Astrocyte of the spinal cord (primary cell): ENCODE data around the gene CPZ.

ENCODE experiments used
- DNase-seq: peaks from one replicate; pipeline ENCODE4 v3.0.0; 2011; ENCODE audit warnings: low read depth, low spot score
- H3K4me3 ChIP-seq: 2 replicates; pipeline ENCODE4 v1.5.1; 2011; ENCODE audit warnings: low read depth, mild to moderate bottlenecking, low read length, moderate library complexity
- in situ Hi-C: cut with HindIII; loops from 2 replicates; pipeline ENCODE4 v1.10.0; 2017; ENCODE audit warnings: low sequenced_read_pairs
- TF ChIP-seq, protein P1 (sequence below): IDR thresholded peaks from 2 replicates; pipeline ENCODE4 v1.5.1; 2012; ENCODE audit warnings: low read depth, mild to moderate bottlenecking, low read length, inconsistent platforms

Gene CPZ

DNA sequence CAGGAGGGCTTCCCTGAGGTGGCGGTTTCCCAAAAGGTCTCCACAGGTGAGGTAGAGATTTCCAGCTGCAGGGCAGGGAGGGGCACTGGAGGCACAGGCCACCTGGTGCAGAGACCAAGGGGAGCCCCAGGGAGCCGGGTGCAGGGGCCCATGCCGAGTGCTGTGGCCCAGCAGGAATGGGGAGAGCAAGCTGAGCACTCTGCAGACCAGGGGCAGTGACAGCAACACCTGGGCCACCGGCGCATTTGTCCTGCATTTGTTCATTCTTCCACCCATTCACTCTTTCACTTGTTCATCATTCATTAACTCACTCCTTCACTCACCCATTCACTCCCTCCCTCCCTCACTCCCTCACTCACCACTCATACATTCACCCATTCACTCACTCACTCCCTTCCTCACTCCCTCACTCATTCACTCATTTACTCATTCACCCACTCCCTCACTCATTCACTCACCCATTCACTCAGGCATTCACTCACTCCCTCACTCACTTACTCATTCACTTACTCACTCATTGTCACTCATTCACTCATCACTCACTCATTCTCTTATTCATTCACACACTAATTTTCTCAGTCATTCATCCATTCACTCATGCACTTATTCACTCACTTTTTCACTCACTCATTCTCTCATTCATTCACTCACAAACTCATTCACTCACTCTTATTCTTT, 16.3 kb downstream of the CPZ start:
- TF ChIP-seq, protein P1, sequence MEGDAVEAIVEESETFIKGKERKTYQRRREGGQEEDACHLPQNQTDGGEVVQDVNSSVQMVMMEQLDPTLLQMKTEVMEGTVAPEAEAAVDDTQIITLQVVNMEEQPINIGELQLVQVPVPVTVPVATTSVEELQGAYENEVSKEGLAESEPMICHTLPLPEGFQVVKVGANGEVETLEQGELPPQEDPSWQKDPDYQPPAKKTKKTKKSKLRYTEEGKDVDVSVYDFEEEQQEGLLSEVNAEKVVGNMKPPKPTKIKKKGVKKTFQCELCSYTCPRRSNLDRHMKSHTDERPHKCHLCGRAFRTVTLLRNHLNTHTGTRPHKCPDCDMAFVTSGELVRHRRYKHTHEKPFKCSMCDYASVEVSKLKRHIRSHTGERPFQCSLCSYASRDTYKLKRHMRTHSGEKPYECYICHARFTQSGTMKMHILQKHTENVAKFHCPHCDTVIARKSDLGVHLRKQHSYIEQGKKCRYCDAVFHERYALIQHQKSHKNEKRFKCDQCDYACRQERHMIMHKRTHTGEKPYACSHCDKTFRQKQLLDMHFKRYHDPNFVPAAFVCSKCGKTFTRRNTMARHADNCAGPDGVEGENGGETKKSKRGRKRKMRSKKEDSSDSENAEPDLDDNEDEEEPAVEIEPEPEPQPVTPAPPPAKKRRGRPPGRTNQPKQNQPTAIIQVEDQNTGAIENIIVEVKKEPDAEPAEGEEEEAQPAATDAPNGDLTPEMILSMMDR = no peak
- no peak for DNase-seq
- no peak overlapping the region for H3K4me3 ChIP-seq
- in situ Hi-C loops = no loop called here

DNA sequence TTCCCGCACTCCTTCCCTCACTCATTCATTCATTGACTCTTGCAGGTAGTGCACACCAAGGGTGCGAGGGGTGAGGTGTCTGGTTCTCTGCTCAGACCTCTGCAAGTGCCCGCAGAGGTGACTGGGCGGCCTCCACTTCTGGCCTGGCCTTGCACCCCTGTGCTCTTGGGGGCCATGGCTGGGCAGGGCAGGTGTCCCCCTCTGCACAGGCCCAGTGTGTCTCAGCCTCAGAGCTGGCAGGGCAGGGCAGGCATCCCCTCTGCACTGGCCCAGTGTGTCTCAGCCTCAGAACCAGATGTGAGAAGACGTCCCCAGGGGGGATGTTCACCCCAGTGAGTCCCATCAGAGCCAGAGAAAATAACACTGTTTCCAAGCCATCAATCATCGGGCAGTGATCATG, 16.8 kb downstream of the CPZ start:
- H3K4me3 ChIP-seq = no peak overlapping the region
- no peak for DNase-seq
- TF ChIP-seq, protein P1 = no peak
- in situ Hi-C loops = no loop called here

DNA sequence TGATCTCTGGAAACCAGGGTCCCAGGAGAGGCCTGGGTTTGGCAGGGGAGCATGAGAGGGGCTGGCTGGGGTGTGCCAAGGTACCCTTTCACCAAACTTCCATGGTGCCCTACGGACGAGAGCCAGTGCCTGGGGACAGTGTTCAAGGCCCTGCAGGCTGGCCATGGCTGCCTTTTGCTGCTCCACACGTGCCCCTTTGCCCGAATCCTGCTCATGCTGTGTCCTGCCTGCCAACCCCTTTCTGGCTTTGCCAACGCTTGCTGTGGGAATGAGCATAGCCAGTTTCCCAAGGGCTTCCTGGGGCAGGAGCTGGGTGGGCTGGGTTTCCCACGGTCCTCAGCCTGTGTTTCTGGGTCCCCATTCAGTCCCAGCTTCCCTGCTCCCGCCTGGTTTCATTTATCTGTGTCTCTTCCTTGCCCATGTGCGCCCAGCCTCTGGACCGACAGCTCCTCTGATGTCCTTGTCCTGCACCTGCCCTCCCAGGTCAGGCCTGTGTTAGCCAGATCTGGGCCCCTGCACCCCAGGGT, 17.3 kb downstream of the CPZ start:
- TF ChIP-seq, protein P1 = no peak
- H3K4me3 ChIP-seq = no peak overlapping the region
- in situ Hi-C loops = no loop called here
- DNase-seq = no peak

DNA sequence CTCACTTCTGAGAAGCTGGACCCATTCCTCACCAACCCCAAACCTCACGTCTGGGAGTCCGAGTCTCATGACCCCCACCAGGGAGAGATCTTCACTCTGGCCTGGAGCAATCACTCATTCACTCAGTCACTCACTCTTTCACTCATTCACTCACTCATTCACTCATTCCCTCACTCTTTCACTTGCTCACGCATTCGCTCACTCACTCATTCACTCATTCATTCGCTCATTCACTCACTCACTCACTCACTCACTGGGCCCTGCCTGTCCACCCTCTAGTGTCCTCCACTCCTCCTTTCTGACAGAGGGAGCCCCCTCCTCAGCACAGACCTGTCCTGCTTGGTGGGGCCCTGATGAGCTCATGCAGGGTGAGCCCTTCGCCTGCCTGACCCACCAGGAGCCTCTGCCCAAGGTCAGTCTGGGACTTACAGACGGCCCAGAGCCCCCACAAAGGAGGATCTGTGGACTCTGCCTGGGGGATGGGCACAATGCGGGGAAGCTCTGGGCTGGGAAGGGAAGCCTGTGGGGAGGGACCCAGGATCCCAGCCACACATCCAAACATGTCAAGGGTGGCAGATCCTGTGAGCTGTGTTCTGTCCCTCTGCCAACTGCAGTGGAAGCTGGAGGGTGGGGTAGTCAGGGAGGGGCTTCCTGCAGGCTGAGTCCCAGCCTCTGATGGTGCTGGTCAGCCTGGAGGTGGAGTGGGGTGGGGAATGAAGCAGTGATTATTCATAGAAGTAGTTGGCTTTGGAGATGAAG, 18.5 kb downstream of the CPZ start:
- H3K4me3 ChIP-seq = no peak overlapping the region
- in situ Hi-C loops = no loop called here
- TF ChIP-seq, protein P1 = no peak
- DNase-seq = no peak

DNA sequence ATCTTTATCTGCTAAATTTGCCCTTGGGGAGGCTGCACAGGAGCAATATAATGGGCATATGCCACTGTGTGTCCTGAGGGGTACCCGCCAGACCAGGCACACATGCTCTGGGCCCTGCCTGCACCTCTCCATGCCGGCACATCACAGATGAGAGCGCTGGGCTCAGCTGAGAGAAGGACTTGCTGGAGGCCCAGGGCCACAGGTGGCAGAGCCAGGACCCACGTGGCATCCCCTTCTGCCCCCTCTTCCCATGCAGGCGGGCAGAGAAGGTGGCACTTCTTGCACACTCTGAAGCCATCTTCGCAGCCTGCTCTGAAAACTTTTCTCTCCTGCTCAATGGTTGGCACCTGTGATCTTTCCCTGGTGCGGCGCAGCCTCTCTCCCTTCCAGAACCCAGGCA, 20.1 kb downstream of the CPZ start:
- TF ChIP-seq, protein P1 = no peak
- in situ Hi-C loops = no loop called here
- H3K4me3 ChIP-seq = no peak overlapping the region
- DNase-seq = no peak

DNA sequence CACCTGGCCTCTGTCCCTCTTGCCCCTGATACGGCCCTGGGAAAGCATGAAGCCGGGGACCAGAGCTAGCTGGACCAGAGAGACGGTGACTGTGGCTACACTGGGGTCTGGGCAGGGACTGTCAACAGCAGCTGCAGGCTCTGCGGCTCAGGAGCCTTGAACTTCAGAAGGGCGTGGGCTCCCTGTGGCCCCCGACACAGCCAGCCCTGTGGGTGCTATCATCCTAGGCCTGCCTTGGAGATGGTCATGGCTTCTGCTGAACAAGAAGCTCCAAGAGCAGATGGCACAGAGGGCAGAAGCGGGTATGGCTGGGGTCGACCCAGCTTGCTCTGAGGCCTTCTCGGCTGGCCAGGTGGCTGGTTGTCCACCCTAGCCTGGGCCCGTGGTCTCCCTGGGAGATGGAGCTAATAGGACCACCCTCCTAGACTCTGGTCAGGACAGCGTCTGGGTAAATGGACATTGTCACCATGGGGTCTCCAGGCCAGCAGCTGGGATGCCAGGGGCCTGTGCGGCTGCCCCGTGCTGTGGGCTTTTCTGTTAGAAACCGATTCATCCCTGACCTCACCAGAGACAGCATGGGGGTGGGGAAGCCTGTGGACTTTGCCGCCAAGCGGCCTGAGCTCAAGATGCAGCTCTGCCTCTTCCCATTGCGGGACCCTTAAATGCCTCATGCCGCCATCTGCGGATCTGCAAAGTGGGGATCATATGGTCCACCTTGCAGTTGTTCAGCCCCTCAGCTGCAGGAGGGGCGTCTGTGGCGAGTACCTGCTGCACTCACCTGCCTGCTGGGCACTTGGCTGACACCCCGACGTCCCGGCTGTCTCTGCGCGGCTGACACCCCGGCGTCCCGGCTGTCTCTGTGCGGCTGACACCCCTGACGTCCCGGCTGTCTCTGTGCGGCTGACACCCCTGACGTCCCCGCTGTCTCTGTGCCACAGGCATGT, 21.1 kb downstream of the CPZ start:
- H3K4me3 ChIP-seq = no peak overlapping the region
- TF ChIP-seq, protein P1 = no peak
- no peak for DNase-seq
- in situ Hi-C loops = no loop called here
